ENCODE data around the gene ITGB4. TPM values are rescaled to one million over a fixed set of nuclear protein-coding genes. Genes with fewer than 3 reads are reported as not detected.

Gene ITGB4
- total and polyA plus RNA-seq, 9 of the 15 experiments (the other 6 are each of a cell fraction or from before 2014, with no cell fraction given) = 0.05 to 2.8 (median 0.76) TPM; not detected in 3

GRCh38 chr17:75739174-75739573 lies 17.9 kb downstream of the ITGB4 start:
- 76% methylated on average over 6 of the region's 7 CpGs for WGBS (ENCODE audit: insufficient coverage, low coverage, missing lambda C conversion rate)
- Histone ChIP-seq H2AFZ (ENCODE audit: low read depth, low read length) (no peak overlapping the region), H3K36me3 (ENCODE audit: control insufficient read depth, insufficient read depth, low read length) (no peaks in the 10 kb centered on the region), H4K20me1 (replicated peaks; ENCODE audit: control insufficient read depth, insufficient read depth, low read length) (peaks cover 3% of the 10 kb centered on the region; the same call in 1 of the 2 replicates), H3K9ac (ENCODE audit: insufficient read depth in 1 of 2, low read depth in 2 of 2, low read length in 2 of 2) (peak overlapping the region in 1 of 2 experiments; percentile 68; a peak in 2 of 4 replicates), H3K9me3 (replicated peaks; ENCODE audit: control insufficient read depth, insufficient read depth, low read depth, low read length) (no peaks in the 10 kb centered on the region), H3K4me3 (no peak overlapping the region), H3K27me3 (ENCODE audit: control insufficient read depth in 2 of 2, insufficient read depth in 2 of 2, low read length in 2 of 2) (peaks cover 0 to 8% of the 10 kb centered on the region in 2 experiments; a peak in 2 of 5 replicates), H3K9me1 (ENCODE audit: control insufficient read depth, insufficient read depth, low read length) (peaks cover 4% of the 10 kb centered on the region), H3K79me2 (ENCODE audit: control insufficient read depth, insufficient read depth, low read length) (no peaks in the 10 kb centered on the region), H3K4me1 (replicated peaks in 1 of 2; ENCODE audit: control insufficient read depth in 2 of 2, insufficient read depth in 2 of 2, low read length in 2 of 2) (peaks cover 0 to 48% of the 10 kb centered on the region in 2 experiments; a peak in 2 of 5 replicates), H3K4me2 (ENCODE audit: insufficient read depth, low read length) (no peak overlapping the region), H3K27ac (ENCODE audit: extremely low read depth, low read depth, low read length) (no peak overlapping the region)
- TF ChIP-seq ZNF239 (CRISPR knock-in tag; IDR thresholded peaks at IDR 0.05) (peak; percentile 77), ZNF133 (CRISPR knock-in tag; IDR thresholded peaks at IDR 0.05) (no peak), BRF1 (IDR thresholded peaks at IDR 0.05; ENCODE audit: borderline replicate concordance, extremely low read depth, insufficient read length) (no peak)
- TF ChIP-seq, protein P1, sequence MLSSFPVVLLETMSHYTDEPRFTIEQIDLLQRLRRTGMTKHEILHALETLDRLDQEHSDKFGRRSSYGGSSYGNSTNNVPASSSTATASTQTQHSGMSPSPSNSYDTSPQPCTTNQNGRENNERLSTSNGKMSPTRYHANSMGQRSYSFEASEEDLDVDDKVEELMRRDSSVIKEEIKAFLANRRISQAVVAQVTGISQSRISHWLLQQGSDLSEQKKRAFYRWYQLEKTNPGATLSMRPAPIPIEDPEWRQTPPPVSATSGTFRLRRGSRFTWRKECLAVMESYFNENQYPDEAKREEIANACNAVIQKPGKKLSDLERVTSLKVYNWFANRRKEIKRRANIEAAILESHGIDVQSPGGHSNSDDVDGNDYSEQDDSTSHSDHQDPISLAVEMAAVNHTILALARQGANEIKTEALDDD (IDR thresholded peaks at IDR 0.05) = no peak
- intact Hi-C loops (cut with micrococcal nuclease) = no loop called here
- ChIA-PET POLR2A (interaction anchor here (1.2 to 1.4 kb wide), 3 partner anchors 10 to 63 kb away, joined by 3 to 7 read pairs (median 4); no protein-coding TSS in a partner anchor), CTCF (ENCODE audit: low intra/inter-chr PET ratio) (no interaction called here)
- BruUV-seq (replicated peaks) = no TSS peak
- DNase-seq (ENCODE audit: extremely low read depth in 1 of 4, low spot score in 3 of 4) (no peak), ATAC-seq (no peak), FAIRE-seq (no peak)
- in situ Hi-C loops (cut with MboI) = no loop called here

- ChIA-PET CTCF (ENCODE audit: low intra/inter-chr PET ratio) (no interaction called here), POLR2A (no interaction called here)
These were observed 18.5 kb downstream of the ITGB4 start for GRCh38 chr17:75739801-75740200.

More at GRCh38 chr17:75739801-75740200, 18.5 kb downstream of the ITGB4 start:
- Histone ChIP-seq H3K4me3 (no peak overlapping the region), H3K27ac (ENCODE audit: extremely low read depth, low read depth, low read length) (no peak overlapping the region), H3K79me2 (ENCODE audit: control insufficient read depth, insufficient read depth, low read length) (no peaks in the 10 kb centered on the region), H3K9me1 (ENCODE audit: control insufficient read depth, insufficient read depth, low read length) (peaks cover 4% of the 10 kb centered on the region), H3K27me3 (ENCODE audit: control insufficient read depth in 2 of 2, insufficient read depth in 2 of 2, low read length in 2 of 2) (peaks cover 0 to 8% of the 10 kb centered on the region in 2 experiments; a peak in 2 of 5 replicates), H3K4me2 (ENCODE audit: insufficient read depth, low read length) (no peak overlapping the region), H2AFZ (ENCODE audit: low read depth, low read length) (no peak overlapping the region), H3K9ac (ENCODE audit: insufficient read depth in 1 of 2, low read depth in 2 of 2, low read length in 2 of 2) (peak overlapping the region in 1 of 2 experiments; percentile 68; a peak in 2 of 4 replicates), H3K36me3 (ENCODE audit: control insufficient read depth, insufficient read depth, low read length) (no peaks in the 10 kb centered on the region), H3K4me1 (replicated peaks in 1 of 2; ENCODE audit: control insufficient read depth in 2 of 2, insufficient read depth in 2 of 2, low read length in 2 of 2) (peaks cover 0 to 48% of the 10 kb centered on the region in 2 experiments; a peak in 2 of 5 replicates), H3K9me3 (replicated peaks; ENCODE audit: control insufficient read depth, insufficient read depth, low read depth, low read length) (no peaks in the 10 kb centered on the region), H4K20me1 (replicated peaks; ENCODE audit: control insufficient read depth, insufficient read depth, low read length) (peaks cover 3% of the 10 kb centered on the region; the same call in 1 of the 2 replicates)
- intact Hi-C loops (cut with micrococcal nuclease) = no loop called here
- ATAC-seq (no peak), DNase-seq (ENCODE audit: extremely low read depth in 1 of 4, low spot score in 3 of 4) (no peak), FAIRE-seq (no peak)
- peak; percentile 9 to 27; a peak in 2 of 4 replicates for TF ChIP-seq NRF1 (conservative IDR thresholded peaks at IDR 0.05 in 1 of 2, IDR thresholded peaks at IDR 0.05 in 1 of 2)
- TF ChIP-seq, protein P2, sequence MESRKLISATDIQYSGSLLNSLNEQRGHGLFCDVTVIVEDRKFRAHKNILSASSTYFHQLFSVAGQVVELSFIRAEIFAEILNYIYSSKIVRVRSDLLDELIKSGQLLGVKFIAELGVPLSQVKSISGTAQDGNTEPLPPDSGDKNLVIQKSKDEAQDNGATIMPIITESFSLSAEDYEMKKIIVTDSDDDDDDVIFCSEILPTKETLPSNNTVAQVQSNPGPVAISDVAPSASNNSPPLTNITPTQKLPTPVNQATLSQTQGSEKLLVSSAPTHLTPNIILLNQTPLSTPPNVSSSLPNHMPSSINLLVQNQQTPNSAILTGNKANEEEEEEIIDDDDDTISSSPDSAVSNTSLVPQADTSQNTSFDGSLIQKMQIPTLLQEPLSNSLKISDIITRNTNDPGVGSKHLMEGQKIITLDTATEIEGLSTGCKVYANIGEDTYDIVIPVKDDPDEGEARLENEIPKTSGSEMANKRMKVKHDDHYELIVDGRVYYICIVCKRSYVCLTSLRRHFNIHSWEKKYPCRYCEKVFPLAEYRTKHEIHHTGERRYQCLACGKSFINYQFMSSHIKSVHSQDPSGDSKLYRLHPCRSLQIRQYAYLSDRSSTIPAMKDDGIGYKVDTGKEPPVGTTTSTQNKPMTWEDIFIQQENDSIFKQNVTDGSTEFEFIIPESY (CRISPR knock-in tag; IDR thresholded peaks at IDR 0.05) = peak; percentile 62
- TF ChIP-seq, protein P3, sequence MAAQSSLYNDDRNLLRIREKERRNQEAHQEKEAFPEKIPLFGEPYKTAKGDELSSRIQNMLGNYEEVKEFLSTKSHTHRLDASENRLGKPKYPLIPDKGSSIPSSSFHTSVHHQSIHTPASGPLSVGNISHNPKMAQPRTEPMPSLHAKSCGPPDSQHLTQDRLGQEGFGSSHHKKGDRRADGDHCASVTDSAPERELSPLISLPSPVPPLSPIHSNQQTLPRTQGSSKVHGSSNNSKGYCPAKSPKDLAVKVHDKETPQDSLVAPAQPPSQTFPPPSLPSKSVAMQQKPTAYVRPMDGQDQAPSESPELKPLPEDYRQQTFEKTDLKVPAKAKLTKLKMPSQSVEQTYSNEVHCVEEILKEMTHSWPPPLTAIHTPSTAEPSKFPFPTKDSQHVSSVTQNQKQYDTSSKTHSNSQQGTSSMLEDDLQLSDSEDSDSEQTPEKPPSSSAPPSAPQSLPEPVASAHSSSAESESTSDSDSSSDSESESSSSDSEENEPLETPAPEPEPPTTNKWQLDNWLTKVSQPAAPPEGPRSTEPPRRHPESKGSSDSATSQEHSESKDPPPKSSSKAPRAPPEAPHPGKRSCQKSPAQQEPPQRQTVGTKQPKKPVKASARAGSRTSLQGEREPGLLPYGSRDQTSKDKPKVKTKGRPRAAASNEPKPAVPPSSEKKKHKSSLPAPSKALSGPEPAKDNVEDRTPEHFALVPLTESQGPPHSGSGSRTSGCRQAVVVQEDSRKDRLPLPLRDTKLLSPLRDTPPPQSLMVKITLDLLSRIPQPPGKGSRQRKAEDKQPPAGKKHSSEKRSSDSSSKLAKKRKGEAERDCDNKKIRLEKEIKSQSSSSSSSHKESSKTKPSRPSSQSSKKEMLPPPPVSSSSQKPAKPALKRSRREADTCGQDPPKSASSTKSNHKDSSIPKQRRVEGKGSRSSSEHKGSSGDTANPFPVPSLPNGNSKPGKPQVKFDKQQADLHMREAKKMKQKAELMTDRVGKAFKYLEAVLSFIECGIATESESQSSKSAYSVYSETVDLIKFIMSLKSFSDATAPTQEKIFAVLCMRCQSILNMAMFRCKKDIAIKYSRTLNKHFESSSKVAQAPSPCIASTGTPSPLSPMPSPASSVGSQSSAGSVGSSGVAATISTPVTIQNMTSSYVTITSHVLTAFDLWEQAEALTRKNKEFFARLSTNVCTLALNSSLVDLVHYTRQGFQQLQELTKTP (IDR thresholded peaks at IDR 0.05; ENCODE audit: low read depth in 1 of 2, partially characterized antibody in 2 of 2) = no peak
- 28% methylated on average over 14 of the region's 14 CpGs for WGBS (ENCODE audit: insufficient coverage, low coverage, missing lambda C conversion rate)
- in situ Hi-C loops (cut with MboI) = no loop called here
- BruUV-seq (replicated peaks) = no TSS peak

All from K562 (cell line).